Ovary (tissue), 3 donors: ENCODE measurements around the gene WNK2.

ENCODE experiments used
- CTCF ChIP-seq, 3 donors: fragments of 450-650 bp in 2 of 3; fragments of 200-600 bp in 1 of 3; IDR thresholded peaks; one replicate each; pipeline versions ENCODE4 v1.5.1 to v1.8.0; 2016 to 2022; ENCODE audit warnings: antibody characterized with exemption in 3 of 3, mild to moderate bottlenecking in 1 of 3
- EP300 ChIP-seq: sonication (generic); formaldehyde crosslinking; IDR thresholded peaks from one replicate; pipeline ENCODE4 v1.6.1; 2017; ENCODE audit warnings: antibody characterized with exemption
- donor health status: DM: no; HTN: no; CAD: no.

GRCh38 chr9:93182572-93182971 is 1.4 kb upstream of the WNK2 start:
- TF ChIP-seq CTCF (IDR thresholded peaks at IDR 0.05) (no peak), EP300 (no peak)
